Measurements from ENCODE around the gene ROMO1.

The ROMO1 gene

GRCh38 chr20:35654415-35654814 lies 44.8 kb upstream of the ROMO1 start:
- no peak for TF ChIP-seq CTCF (IDR thresholded peaks at IDR 0.05; ENCODE audit: control insufficient read depth, extremely low read depth, insufficient read depth)
- DNase-seq (ENCODE audit: low read depth): no peak
- H3K4me3 ChIP-seq (ENCODE audit: low read depth, low read length): no peak overlapping the region

DNA sequence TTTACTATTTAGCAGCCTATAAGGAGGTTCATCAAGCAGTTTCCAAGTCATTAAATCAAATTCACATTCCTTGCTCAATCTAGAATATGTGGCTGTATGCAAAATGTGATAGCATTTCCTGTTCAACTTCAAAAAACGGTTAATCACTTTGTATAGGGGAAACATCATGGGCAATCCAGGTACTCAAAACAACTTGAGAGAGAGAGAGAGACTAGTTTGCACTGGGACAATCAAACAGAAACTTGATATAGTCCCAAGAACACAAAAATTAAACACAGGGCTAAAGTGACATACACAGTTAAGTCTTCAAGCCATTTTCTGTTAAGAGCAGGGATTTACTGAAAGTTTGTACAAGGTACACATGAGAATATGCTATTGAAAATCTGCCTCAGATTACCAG lies 41.9 kb upstream of the ROMO1 start:
- no peak for TF ChIP-seq CTCF (IDR thresholded peaks at IDR 0.05; ENCODE audit: control insufficient read depth, extremely low read depth, insufficient read depth)
- no peak overlapping the region for H3K4me3 ChIP-seq (ENCODE audit: low read depth, low read length)
- DNase-seq (ENCODE audit: low read depth): no peak

- no peak for TF ChIP-seq CTCF (IDR thresholded peaks at IDR 0.05; ENCODE audit: control insufficient read depth, extremely low read depth, insufficient read depth)
- no peak for DNase-seq (ENCODE audit: low read depth)
- no peak overlapping the region for H3K4me3 ChIP-seq (ENCODE audit: low read depth, low read length)
Measured at GRCh38 chr20:35660122-35660937, 38.9 kb upstream of the ROMO1 start.

- DNase-seq (ENCODE audit: low read depth): no peak
- H3K4me3 ChIP-seq (ENCODE audit: low read depth, low read length): no peak overlapping the region
- no peak for TF ChIP-seq CTCF (IDR thresholded peaks at IDR 0.05; ENCODE audit: control insufficient read depth, extremely low read depth, insufficient read depth)
Measured at GRCh38 chr20:35661053-35661452, 38.2 kb upstream of the ROMO1 start.

DNA sequence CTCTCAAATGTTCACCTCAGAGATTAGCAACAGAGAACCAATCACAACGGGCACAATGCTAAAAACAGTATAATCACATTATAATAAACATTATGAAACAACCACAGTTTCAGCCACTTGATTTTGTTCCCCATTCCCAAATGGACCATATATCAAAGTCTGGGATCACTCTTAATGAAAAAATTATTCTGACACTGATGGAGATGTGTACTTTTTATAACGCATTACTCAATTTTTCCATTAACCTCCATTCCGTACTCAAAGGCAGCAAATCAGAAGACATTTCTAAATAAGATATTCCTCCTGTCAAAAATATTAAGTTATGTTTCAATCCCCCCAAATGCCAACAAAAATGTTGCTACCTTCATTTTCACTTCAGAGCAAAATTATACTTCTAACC lies 37.3 kb upstream of the ROMO1 start:
- TF ChIP-seq CTCF (IDR thresholded peaks at IDR 0.05; ENCODE audit: control insufficient read depth, extremely low read depth, insufficient read depth): no peak
- DNase-seq (ENCODE audit: low read depth): no peak
- no peak overlapping the region for H3K4me3 ChIP-seq (ENCODE audit: low read depth, low read length)

- no peak for TF ChIP-seq CTCF (IDR thresholded peaks at IDR 0.05; ENCODE audit: control insufficient read depth, extremely low read depth, insufficient read depth)
- H3K4me3 ChIP-seq (ENCODE audit: low read depth, low read length): peak overlapping the region; percentile 81
- DNase-seq (ENCODE audit: low read depth): no peak
Measured at GRCh38 chr20:35662551-35662950, 36.7 kb upstream of the ROMO1 start.
